ENCODE measurements around the gene NOMO2. TPM values are rescaled to one million over a fixed set of nuclear protein-coding genes. Genes with fewer than 3 reads are reported as not detected.
"Not testable (repeated sequence)": the region's sequence is repeated elsewhere in the genome, so short reads cannot be mapped to it uniquely, and the experiment has no call there.

The NOMO2 gene, protein sequence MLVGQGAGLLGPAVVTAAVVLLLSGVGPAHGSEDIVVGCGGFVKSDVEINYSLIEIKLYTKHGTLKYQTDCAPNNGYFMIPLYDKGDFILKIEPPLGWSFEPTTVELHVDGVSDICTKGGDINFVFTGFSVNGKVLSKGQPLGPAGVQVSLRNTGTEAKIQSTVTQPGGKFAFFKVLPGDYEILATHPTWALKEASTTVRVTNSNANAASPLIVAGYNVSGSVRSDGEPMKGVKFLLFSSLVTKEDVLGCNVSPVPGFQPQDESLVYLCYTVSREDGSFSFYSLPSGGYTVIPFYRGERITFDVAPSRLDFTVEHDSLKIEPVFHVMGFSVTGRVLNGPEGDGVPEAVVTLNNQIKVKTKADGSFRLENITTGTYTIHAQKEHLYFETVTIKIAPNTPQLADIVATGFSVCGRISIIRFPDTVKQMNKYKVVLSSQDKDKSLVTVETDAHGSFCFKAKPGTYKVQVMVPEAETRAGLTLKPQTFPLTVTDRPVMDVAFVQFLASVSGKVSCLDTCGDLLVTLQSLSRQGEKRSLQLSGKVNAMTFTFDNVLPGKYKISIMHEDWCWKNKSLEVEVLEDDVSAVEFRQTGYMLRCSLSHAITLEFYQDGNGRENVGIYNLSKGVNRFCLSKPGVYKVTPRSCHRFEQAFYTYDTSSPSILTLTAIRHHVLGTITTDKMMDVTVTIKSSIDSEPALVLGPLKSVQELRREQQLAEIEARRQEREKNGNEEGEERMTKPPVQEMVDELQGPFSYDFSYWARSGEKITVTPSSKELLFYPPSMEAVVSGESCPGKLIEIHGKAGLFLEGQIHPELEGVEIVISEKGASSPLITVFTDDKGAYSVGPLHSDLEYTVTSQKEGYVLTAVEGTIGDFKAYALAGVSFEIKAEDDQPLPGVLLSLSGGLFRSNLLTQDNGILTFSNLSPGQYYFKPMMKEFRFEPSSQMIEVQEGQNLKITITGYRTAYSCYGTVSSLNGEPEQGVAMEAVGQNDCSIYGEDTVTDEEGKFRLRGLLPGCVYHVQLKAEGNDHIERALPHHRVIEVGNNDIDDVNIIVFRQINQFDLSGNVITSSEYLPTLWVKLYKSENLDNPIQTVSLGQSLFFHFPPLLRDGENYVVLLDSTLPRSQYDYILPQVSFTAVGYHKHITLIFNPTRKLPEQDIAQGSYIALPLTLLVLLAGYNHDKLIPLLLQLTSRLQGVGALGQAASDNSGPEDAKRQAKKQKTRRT
- total RNA-seq (2014; rRNA removed; shearing (Covaris generic)) = 87.2 and 95.5 TPM in 2 replicates

GRCh38 chr16:18561727-18562314 lies at the start of gene NOMO2:
Gene NOMO2, minus strand, starts transcription at chr16:18562097. Its CDS starts 57 bp downstream, at chr16:18562040.
- H3K4me3 ChIP-seq (ENCODE audit: insufficient read depth, low read depth, low read length) = peak within 1 kb of the TSS; percentile 51
- H3K27me3 ChIP-seq (ENCODE audit: control insufficient read depth, insufficient read depth, low read length); H3K36me3 ChIP-seq (replicated peaks; ENCODE audit: control insufficient read depth, insufficient read depth, low read length); DNase-seq: not testable (repeated sequence)

GRCh38 chr16:18610147-18610803 lies 48.4 kb upstream of the NOMO2 start:
- not testable (repeated sequence) for DNase-seq; H3K27me3 ChIP-seq (ENCODE audit: control insufficient read depth, insufficient read depth, low read length); H3K4me3 ChIP-seq (ENCODE audit: insufficient read depth, low read depth, low read length); H3K36me3 ChIP-seq (replicated peaks; ENCODE audit: control insufficient read depth, insufficient read depth, low read length)

DNA sequence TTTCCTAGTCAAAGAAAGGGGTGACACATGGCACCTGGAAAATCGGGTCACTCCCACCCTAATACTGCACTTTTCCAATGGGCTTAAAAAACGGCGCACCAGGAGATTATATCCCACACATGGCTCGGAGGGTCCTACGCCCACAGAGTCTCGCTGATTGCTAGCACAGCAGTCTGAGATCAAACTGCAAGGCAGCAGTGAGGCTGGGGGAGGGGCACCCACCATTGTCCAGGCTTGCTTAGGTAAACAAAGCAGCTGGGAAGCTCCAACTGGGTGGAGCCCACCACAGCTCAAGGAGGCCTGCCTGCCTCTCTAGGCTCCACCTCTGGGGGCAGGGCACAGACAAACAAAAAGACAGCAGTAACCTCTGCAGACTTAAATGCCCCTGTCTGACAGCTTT lies 46.4 kb upstream of the NOMO2 start:
- not testable (repeated sequence) for DNase-seq; H3K4me3 ChIP-seq (ENCODE audit: insufficient read depth, low read depth, low read length); H3K36me3 ChIP-seq (replicated peaks; ENCODE audit: control insufficient read depth, insufficient read depth, low read length); H3K27me3 ChIP-seq (ENCODE audit: control insufficient read depth, insufficient read depth, low read length)

GRCh38 chr16:18603572-18604246 lies 41.8 kb upstream of the NOMO2 start:
- H3K36me3 ChIP-seq (replicated peaks; ENCODE audit: control insufficient read depth, insufficient read depth, low read length); H3K27me3 ChIP-seq (ENCODE audit: control insufficient read depth, insufficient read depth, low read length): not testable (repeated sequence)

DNA sequence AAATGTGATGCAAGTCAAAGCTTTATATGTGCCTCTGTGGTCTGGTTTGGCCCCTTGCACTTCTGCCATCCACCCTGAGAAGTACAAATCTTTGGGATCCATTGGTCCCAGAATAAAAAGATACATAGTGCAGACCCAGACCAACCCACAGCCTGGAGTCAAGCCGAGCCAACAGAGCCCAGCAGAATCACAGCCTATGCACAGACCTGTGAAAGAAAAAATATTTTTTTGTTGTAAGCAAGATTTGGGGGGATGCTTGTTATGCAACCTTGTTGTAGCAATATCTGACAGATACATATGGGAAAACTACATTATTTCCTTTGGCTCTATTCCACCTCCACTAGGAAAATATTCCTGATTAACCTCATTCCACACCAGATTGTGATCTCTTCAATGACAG lies 36.7 kb upstream of the NOMO2 start:
- H3K4me3 ChIP-seq (ENCODE audit: insufficient read depth, low read depth, low read length); H3K36me3 ChIP-seq (replicated peaks; ENCODE audit: control insufficient read depth, insufficient read depth, low read length); H3K27me3 ChIP-seq (ENCODE audit: control insufficient read depth, insufficient read depth, low read length); DNase-seq: not testable (repeated sequence)

More at GRCh38 chr16:18603572-18604246, 41.8 kb upstream of the NOMO2 start:
- not testable (repeated sequence) for H3K4me3 ChIP-seq (ENCODE audit: insufficient read depth, low read depth, low read length); DNase-seq

- not testable (repeated sequence) for H3K36me3 ChIP-seq (replicated peaks; ENCODE audit: control insufficient read depth, insufficient read depth, low read length); H3K27me3 ChIP-seq (ENCODE audit: control insufficient read depth, insufficient read depth, low read length); H3K4me3 ChIP-seq (ENCODE audit: insufficient read depth, low read depth, low read length); DNase-seq
Measured at GRCh38 chr16:18597734-18598133, 35.8 kb upstream of the NOMO2 start.

- not testable (repeated sequence) for H3K4me3 ChIP-seq (ENCODE audit: insufficient read depth, low read depth, low read length); DNase-seq; H3K36me3 ChIP-seq (replicated peaks; ENCODE audit: control insufficient read depth, insufficient read depth, low read length); H3K27me3 ChIP-seq (ENCODE audit: control insufficient read depth, insufficient read depth, low read length)
Measured at GRCh38 chr16:18597319-18597718, 35.4 kb upstream of the NOMO2 start.

DNA sequence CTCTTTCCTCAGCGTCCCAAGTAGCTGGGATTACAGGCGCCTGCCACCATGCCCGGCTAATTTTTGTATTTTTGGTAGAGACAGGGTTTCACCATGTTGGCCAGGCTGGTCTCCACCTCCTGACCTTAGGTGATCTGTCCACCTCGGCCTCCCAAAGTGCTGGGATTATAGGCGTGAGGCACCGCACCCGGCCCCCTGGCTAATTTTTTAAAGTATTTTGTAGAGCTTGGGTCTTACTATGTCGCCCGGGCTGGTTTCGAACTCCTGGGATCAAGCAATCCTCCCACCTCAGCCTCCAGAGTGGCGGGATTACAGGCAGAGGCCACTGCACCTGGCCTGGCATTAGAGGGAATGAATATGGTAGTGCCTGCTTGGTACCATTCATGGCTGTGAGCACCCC lies 33.9 kb upstream of the NOMO2 start:
- not testable (repeated sequence) for H3K27me3 ChIP-seq (ENCODE audit: control insufficient read depth, insufficient read depth, low read length); DNase-seq; H3K36me3 ChIP-seq (replicated peaks; ENCODE audit: control insufficient read depth, insufficient read depth, low read length); H3K4me3 ChIP-seq (ENCODE audit: insufficient read depth, low read depth, low read length)

- not testable (repeated sequence) for DNase-seq; H3K4me3 ChIP-seq (ENCODE audit: insufficient read depth, low read depth, low read length)
Measured at GRCh38 chr16:18594880-18595279, 33.0 kb upstream of the NOMO2 start.

GRCh38 chr16:18593904-18594303 lies 32.0 kb upstream of the NOMO2 start:
- H3K27me3 ChIP-seq (ENCODE audit: control insufficient read depth, insufficient read depth, low read length); H3K36me3 ChIP-seq (replicated peaks; ENCODE audit: control insufficient read depth, insufficient read depth, low read length); H3K4me3 ChIP-seq (ENCODE audit: insufficient read depth, low read depth, low read length): not testable (repeated sequence)
- DNase-seq = peak; percentile 5

More at GRCh38 chr16:18594880-18595279, 33.0 kb upstream of the NOMO2 start:
- H3K27me3 ChIP-seq (ENCODE audit: control insufficient read depth, insufficient read depth, low read length); H3K36me3 ChIP-seq (replicated peaks; ENCODE audit: control insufficient read depth, insufficient read depth, low read length): not testable (repeated sequence)

DNA sequence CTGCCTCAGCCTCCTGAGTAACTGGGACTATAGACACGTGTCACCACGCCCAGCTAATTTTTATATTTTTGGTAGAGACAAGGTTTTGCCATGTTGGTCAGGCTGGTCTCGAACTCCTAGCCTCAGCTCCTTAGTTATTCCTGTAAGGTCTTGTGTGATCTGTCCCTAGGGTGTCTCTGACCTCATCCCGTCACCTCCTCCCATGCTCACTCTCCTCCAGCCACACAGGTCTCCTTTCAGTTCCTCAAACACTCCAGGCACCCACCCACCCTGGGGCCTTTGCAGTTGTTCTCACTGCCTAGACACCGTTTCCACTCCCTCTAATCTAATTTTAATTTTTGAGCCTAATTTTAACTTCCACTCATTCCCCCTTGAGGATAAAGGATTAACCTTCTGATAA lies 31.1 kb upstream of the NOMO2 start:
- not testable (repeated sequence) for H3K36me3 ChIP-seq (replicated peaks; ENCODE audit: control insufficient read depth, insufficient read depth, low read length); H3K4me3 ChIP-seq (ENCODE audit: insufficient read depth, low read depth, low read length); H3K27me3 ChIP-seq (ENCODE audit: control insufficient read depth, insufficient read depth, low read length); DNase-seq

DNA sequence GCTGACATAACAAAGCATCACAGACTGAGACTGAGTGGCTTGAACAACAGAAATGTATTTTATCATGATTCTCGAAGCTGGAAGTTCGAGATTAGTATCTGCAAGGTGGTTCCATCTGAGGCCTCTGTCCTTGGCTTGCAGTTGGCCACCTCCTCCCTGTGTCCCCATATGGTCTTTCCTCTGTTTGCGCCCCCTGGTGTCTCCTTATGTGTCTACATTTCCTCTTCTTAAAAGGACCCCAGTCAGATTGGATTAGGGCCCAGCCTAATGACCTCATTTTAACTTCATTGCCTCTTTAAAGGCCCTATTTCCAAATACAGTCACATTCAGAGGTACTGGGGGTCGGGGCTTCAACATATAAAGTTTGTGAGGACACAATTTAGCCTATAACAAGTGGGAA lies 30.0 kb upstream of the NOMO2 start:
- not testable (repeated sequence) for DNase-seq; H3K27me3 ChIP-seq (ENCODE audit: control insufficient read depth, insufficient read depth, low read length); H3K4me3 ChIP-seq (ENCODE audit: insufficient read depth, low read depth, low read length); H3K36me3 ChIP-seq (replicated peaks; ENCODE audit: control insufficient read depth, insufficient read depth, low read length)

GRCh38 chr16:18591441-18591840 lies 29.5 kb upstream of the NOMO2 start:
- H3K4me3 ChIP-seq (ENCODE audit: insufficient read depth, low read depth, low read length); H3K27me3 ChIP-seq (ENCODE audit: control insufficient read depth, insufficient read depth, low read length); DNase-seq; H3K36me3 ChIP-seq (replicated peaks; ENCODE audit: control insufficient read depth, insufficient read depth, low read length): not testable (repeated sequence)
